DMS153 treated with DMSO at 0.1 percent for 48 hours (cell line): ENCODE results near the gene HCCS.

Experiments
- DNase-seq: peaks from one replicate; lab custom pipeline; 2025; ENCODE audit not compliant: unreplicated experiment; lab: John Stamatoyannopoulos, UW

HCCS gene

GRCh38 chrX:11111037-11111851 lies at the start of gene HCCS:
HCCS (plus strand) TSS chrX:11111332; CDS start chrX:11112061, 729 bp downstream.
- DNase-seq, result peak; percentile 15

- DNase-seq, result no peak
Measured at GRCh38 chrX:11064276-11064675, 46.9 kb upstream of the HCCS start.

- no peak for DNase-seq
Measured at GRCh38 chrX:11064851-11065600, 46.1 kb upstream of the HCCS start.

GRCh38 chrX:11066812-11067211 lies 44.3 kb upstream of the HCCS start:
- no peak for DNase-seq

- no peak for DNase-seq
Measured at GRCh38 chrX:11073381-11073780, 37.8 kb upstream of the HCCS start.

- no peak for DNase-seq
Measured at GRCh38 chrX:11080741-11081305, 30.3 kb upstream of the HCCS start.

- DNase-seq, result no peak
Measured at GRCh38 chrX:11081511-11081910, 29.6 kb upstream of the HCCS start.

- DNase-seq, result no peak
Measured at GRCh38 chrX:11085305-11085704, 25.8 kb upstream of the HCCS start.

GRCh38 chrX:11089802-11090201 lies 21.3 kb upstream of the HCCS start:
- no peak for DNase-seq

GRCh38 chrX:11097933-11098332 lies 13.2 kb upstream of the HCCS start:
- peak; percentile 34 for DNase-seq

- no peak for DNase-seq
Measured at GRCh38 chrX:11099465-11099864, 11.7 kb upstream of the HCCS start.

GRCh38 chrX:11100281-11101035 lies 10.7 kb upstream of the HCCS start:
- peak; percentile 10 for DNase-seq

GRCh38 chrX:11103006-11103405 lies 8.1 kb upstream of the HCCS start:
- no peak for DNase-seq

- no peak for DNase-seq
Measured at GRCh38 chrX:11103751-11104150, 7.4 kb upstream of the HCCS start.

- no peak for DNase-seq
Measured at GRCh38 chrX:11105080-11105479, 6.1 kb upstream of the HCCS start.

GRCh38 chrX:11108253-11108941 lies 2.7 kb upstream of the HCCS start:
- DNase-seq, result no peak

GRCh38 chrX:11109968-11110367 lies 1.2 kb upstream of the HCCS start:
- no peak for DNase-seq

- no peak for DNase-seq
Measured at GRCh38 chrX:11111947-11112346, 815 bp downstream of the HCCS start.

GRCh38 chrX:11113731-11114130 lies 2.6 kb downstream of the HCCS start:
- DNase-seq, result no peak

- no peak for DNase-seq
Measured at GRCh38 chrX:11117745-11118144, 6.6 kb downstream of the HCCS start.
